ENCODE measurements around the gene FRMD1. TPM values are rescaled to one million over a fixed set of nuclear protein-coding genes. Genes with fewer than 3 reads are reported as not detected.

The FRMD1 gene
- total and polyA plus RNA-seq, 10 of the 15 experiments (the other 5 are each of a cell fraction or from before 2014, with no cell fraction given): not detected

GRCh38 chr6:168038576-168039140, 40.4 kb downstream of the FRMD1 start:
- no peaks in the 10 kb centered on the region for H3K27me3 ChIP-seq (replicated peaks in 1 of 2; ENCODE audit: control insufficient read depth in 2 of 2, insufficient read depth in 2 of 2, low read length in 1 of 2)

More at GRCh38 chr6:168038576-168039140, 40.4 kb downstream of the FRMD1 start:
- Histone ChIP-seq H3K36me3 (ENCODE audit: control insufficient read depth in 2 of 2, insufficient read depth in 2 of 2, low read length in 1 of 2) (no peaks in the 10 kb centered on the region), H3K79me2 (ENCODE audit: control insufficient read depth, insufficient read depth, low read length) (no peaks in the 10 kb centered on the region), H3K4me2 (ENCODE audit: control insufficient read depth, insufficient read depth) (no peak overlapping the region), H3K27ac (ENCODE audit: control insufficient read depth, insufficient read depth) (no peak overlapping the region), H3K4me3 (no peak overlapping the region), H3K9ac (ENCODE audit: control insufficient read depth, insufficient read depth, low read length) (no peak overlapping the region), H3K4me1 (ENCODE audit: control insufficient read depth, insufficient read depth, low read length) (no peaks in the 10 kb centered on the region), H4K20me1 (ENCODE audit: control insufficient read depth, insufficient read depth) (no peaks in the 10 kb centered on the region), H3K9me3 (replicated peaks; ENCODE audit: control insufficient read depth, insufficient read depth, low read length) (no peaks in the 10 kb centered on the region; the same call in 2 of the 3 replicates), H2AFZ (ENCODE audit: control insufficient read depth, low read depth, low read length) (no peak overlapping the region)
- SMC1A ChIA-PET (ENCODE audit: uncharacterized antibody, unreplicated experiment): no interaction called here
- in situ Hi-C loops (cut with MboI) (no loop called here), intact Hi-C loops (cut with micrococcal nuclease; ENCODE audit: unreplicated experiment) (no loop called here)
- 18% methylated on average over 13 of the region's 13 CpGs for WGBS (ENCODE audit: insufficient coverage, insufficient replicate concordance, low lambda C conversion rate, missing lambda C conversion rate)
- RAD21 ChIA-PET (ENCODE audit: unreplicated experiment): no interaction called here
- ATAC-seq (no peak), DNase-seq (ENCODE audit: low read depth, low spot score) (no peak), FAIRE-seq (no peak)
- POLR2A ChIA-PET: no interaction called here
- no TSS peak for BruUV-seq (replicated peaks)
- CTCF ChIA-PET: no interaction called here
- TF ChIP-seq CREB1 (IDR thresholded peaks at IDR 0.05; ENCODE audit: low read depth) (no peak), SMAD1 (IDR thresholded peaks at IDR 0.05; ENCODE audit: low read depth, partially characterized antibody) (no peak), MXI1 (IDR thresholded peaks at IDR 0.05; ENCODE audit: low read depth, low read length) (no peak), NR2F1 (conservative IDR thresholded peaks at IDR 0.05) (no peak), CEBPB (IDR thresholded peaks at IDR 0.05; ENCODE audit: borderline replicate concordance in 1 of 2, low read depth in 2 of 2, low read length in 2 of 2) (no peak), ZNF384 (IDR thresholded peaks at IDR 0.05; ENCODE audit: borderline replicate concordance, low read depth, low read length) (no peak), PBX3 (IDR thresholded peaks at IDR 0.05; ENCODE audit: insufficient replicate concordance, low read depth, low read length) (no peak), MYB (IDR thresholded peaks at IDR 0.05; ENCODE audit: borderline replicate concordance, low read depth, low read length) (no peak)
- TF ChIP-seq, protein P1, sequence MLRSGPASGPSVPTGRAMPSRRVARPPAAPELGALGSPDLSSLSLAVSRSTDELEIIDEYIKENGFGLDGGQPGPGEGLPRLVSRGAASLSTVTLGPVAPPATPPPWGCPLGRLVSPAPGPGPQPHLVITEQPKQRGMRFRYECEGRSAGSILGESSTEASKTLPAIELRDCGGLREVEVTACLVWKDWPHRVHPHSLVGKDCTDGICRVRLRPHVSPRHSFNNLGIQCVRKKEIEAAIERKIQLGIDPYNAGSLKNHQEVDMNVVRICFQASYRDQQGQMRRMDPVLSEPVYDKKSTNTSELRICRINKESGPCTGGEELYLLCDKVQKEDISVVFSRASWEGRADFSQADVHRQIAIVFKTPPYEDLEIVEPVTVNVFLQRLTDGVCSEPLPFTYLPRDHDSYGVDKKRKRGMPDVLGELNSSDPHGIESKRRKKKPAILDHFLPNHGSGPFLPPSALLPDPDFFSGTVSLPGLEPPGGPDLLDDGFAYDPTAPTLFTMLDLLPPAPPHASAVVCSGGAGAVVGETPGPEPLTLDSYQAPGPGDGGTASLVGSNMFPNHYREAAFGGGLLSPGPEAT (IDR thresholded peaks at IDR 0.05; ENCODE audit: low read depth): no peak
